Retina (tissue), 1 donor: ENCODE results near the gene IFI44L.

Experiments used
- DNase-seq: peaks from one replicate; pipeline ENCODE4 v3.0.0-alpha.2; 2016

Gene IFI44L

GRCh38 chr1:78691995-78692747, 71.9 kb downstream of the IFI44L start:
- no peak for DNase-seq
